Fibroblast of villous mesenchyme (primary cell): ENCODE data around the gene MAPK10. TPM values are rescaled to one million over a fixed set of nuclear protein-coding genes. Genes with fewer than 3 reads are reported as not detected.
"Not testable (repeated sequence)": the region's sequence is repeated elsewhere in the genome, so short reads cannot be mapped to it uniquely, and the experiment has no call there.

Experiments used
- DNase-seq: peaks from one replicate; pipeline ENCODE4 v3.0.0-alpha.2; 2010; ENCODE audit warnings: low read depth
- H3K4me3 ChIP-seq: 2 replicates; pipeline ENCODE4 v1.5.1; 2011; ENCODE audit warnings: low read depth, mild to moderate bottlenecking, low read length
- total RNA-seq: library from RNA; depleted of rRNA; stranded (reverse); fragments of >200 nt; gene quantifications from 2 replicates; pipeline ENCODE4 v1.2.3, GENCODE V29; 2012
- TF ChIP-seq, protein P1 (sequence below): IDR thresholded peaks from 2 replicates; pipeline ENCODE4 v1.5.1; 2012; ENCODE audit warnings: low read depth, mild to moderate bottlenecking, low read length; ENCODE audit not compliant: insufficient read depth

The MAPK10 gene
- total RNA-seq, 1 donor = 12.1 TPM

GRCh38 chr4:86185659-86186058 lies 174.2 kb downstream of the MAPK10 start:
- TF ChIP-seq, protein P1, sequence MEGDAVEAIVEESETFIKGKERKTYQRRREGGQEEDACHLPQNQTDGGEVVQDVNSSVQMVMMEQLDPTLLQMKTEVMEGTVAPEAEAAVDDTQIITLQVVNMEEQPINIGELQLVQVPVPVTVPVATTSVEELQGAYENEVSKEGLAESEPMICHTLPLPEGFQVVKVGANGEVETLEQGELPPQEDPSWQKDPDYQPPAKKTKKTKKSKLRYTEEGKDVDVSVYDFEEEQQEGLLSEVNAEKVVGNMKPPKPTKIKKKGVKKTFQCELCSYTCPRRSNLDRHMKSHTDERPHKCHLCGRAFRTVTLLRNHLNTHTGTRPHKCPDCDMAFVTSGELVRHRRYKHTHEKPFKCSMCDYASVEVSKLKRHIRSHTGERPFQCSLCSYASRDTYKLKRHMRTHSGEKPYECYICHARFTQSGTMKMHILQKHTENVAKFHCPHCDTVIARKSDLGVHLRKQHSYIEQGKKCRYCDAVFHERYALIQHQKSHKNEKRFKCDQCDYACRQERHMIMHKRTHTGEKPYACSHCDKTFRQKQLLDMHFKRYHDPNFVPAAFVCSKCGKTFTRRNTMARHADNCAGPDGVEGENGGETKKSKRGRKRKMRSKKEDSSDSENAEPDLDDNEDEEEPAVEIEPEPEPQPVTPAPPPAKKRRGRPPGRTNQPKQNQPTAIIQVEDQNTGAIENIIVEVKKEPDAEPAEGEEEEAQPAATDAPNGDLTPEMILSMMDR = no peak
- DNase-seq = no peak
- H3K4me3 ChIP-seq = no peak overlapping the region

GRCh38 chr4:86184901-86185285 lies 175.0 kb downstream of the MAPK10 start:
- no peak overlapping the region for H3K4me3 ChIP-seq
- TF ChIP-seq, protein P1 = no peak
- DNase-seq = no peak

GRCh38 chr4:86184216-86184900 lies 175.5 kb downstream of the MAPK10 start:
- no peak overlapping the region for H3K4me3 ChIP-seq
- peak; percentile 22 for DNase-seq
- TF ChIP-seq, protein P1 = no peak

DNA sequence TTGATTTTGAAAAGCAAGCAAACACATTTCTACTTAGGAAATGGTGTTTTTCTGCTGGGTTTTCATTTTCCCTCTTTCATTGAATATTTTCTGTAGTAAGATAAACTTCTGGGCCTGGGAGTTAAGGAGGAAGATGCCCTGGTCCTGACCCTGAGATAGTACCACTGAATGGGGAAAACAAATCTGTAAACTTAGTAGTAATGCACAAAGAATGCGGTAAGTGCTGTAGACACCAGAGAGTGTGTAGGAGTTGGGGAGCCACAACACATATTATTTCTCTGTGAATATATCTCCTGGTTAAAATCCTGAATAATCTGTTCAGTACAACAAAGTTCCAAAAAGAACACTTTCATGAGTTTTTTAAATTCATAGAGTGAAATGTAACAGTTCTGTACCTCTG lies 178.3 kb downstream of the MAPK10 start:
- TF ChIP-seq, protein P1 = no peak
- no peak overlapping the region for H3K4me3 ChIP-seq
- peak; percentile 16 for DNase-seq

- no peak overlapping the region for H3K4me3 ChIP-seq
- TF ChIP-seq, protein P1 = no peak
- peak; percentile 51 for DNase-seq
Observed at GRCh38 chr4:86178211-86178610, 181.6 kb downstream of the MAPK10 start.

DNA sequence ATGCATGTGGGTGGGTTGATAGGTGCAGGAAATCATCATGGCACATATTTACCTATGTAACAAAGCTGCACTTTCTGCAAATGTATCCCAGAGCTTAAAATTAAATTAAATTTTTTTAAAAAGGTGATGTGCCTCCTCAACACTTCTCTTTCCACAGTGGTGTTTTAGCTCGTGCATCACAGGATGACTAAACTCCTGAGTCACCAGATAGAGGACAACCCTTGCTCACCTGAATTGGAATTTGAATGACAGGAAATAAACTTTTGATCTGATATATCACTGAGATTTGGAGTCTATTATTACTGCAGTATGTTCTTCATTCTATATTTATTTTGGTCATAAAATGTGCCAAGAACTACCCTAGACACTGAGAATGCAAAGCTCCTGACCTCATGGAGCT lies 185.3 kb downstream of the MAPK10 start:
- H3K4me3 ChIP-seq = no peak overlapping the region
- TF ChIP-seq, protein P1 = no peak
- DNase-seq = no peak

DNA sequence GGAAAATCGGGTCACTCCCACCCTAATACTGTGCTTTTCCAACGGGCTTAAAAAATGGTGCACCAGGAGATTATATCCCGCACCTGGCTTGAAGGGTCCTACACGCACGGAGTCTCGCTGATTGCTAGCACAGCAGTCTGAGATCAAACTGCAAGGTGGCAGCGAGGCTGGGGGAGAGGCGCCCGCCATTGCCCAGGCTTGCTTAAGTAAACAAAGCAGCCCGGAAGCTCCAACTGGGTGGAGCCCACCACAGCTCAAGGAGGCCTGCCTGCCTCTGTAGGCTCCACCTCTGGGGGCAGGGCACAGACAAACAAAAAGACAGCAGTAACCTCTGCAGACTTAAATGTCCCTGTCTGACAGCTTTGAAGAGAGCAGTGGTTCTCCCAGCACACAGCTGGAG lies 191.5 kb downstream of the MAPK10 start:
- H3K4me3 ChIP-seq, DNase-seq: not testable (repeated sequence)
